H1 (cell line): ENCODE results near the gene EPB41L4A. TPM values are rescaled to one million over a fixed set of nuclear protein-coding genes. Genes with fewer than 3 reads are reported as not detected.

Experiments used
- ASH2L ChIP-seq: fragments of 200-600, 300-600 bp; sonication (generic); IDR thresholded peaks from one replicate; pipeline ENCODE4 v1.7.1; 2017; ENCODE audit warnings: low read length
- ATF3 ChIP-seq: IDR thresholded peaks from 2 replicates; pipeline ENCODE4 v1.6.1; 2011; ENCODE audit warnings: low read depth, mild to moderate bottlenecking, low read length; ENCODE audit not compliant: insufficient read depth
- BCL11A ChIP-seq, 2 experiments: IDR thresholded peaks; one replicate each; pipeline ENCODE4 v1.6.1; 2011; ENCODE audit warnings: low read depth in 2 of 2, low read length in 2 of 2, mild to moderate bottlenecking in 2 of 2
- CHD1 ChIP-seq: IDR thresholded peaks from 2 replicates; pipeline ENCODE4 v1.6.1; 2012; ENCODE audit warnings: low read depth, low read length, improper control_type of control experiment
- CREB1 ChIP-seq: IDR thresholded peaks from 2 replicates; pipeline ENCODE4 v1.6.1; 2012; ENCODE audit warnings: inconsistent platforms
- EGR1 ChIP-seq: IDR thresholded peaks from 2 replicates; pipeline ENCODE4 v1.6.1; 2011; ENCODE audit warnings: low read depth, low read length, borderline replicate concordance
- EP300 ChIP-seq, 2 experiments: IDR thresholded peaks; 1 replicate in 1 of 2; 2 replicates in 1 of 2; pipeline ENCODE4 v1.6.1; 2011 to 2012; ENCODE audit warnings: low read depth in 2 of 2, low read length in 2 of 2, mild to moderate bottlenecking in 2 of 2, borderline replicate concordance in 1 of 2, inconsistent platforms in 1 of 2, moderate library complexity in 1 of 2
- FOSL1 ChIP-seq: IDR thresholded peaks from 2 replicates; pipeline ENCODE4 v1.6.1; 2011; ENCODE audit warnings: mild to moderate bottlenecking, low read depth, low read length, moderate library complexity; ENCODE audit not compliant: insufficient read depth
- GTF2F1 ChIP-seq: IDR thresholded peaks from 2 replicates; pipeline ENCODE4 v1.6.1; 2012; ENCODE audit warnings: low read depth, low read length, improper control_type of control experiment, borderline replicate concordance
- HDAC2 ChIP-seq, 2 experiments: fragments of 300-600 bp in 1 of 2; sonication (generic) in 1 of 2; IDR thresholded peaks; 2 replicates each; pipeline ENCODE4 v1.6.1; 2011 to 2012; ENCODE audit warnings: low read depth in 2 of 2, low read length in 2 of 2, mild to moderate bottlenecking in 2 of 2, moderate library complexity in 2 of 2, borderline replicate concordance in 1 of 2, inconsistent platforms in 1 of 2
- HDAC6 ChIP-seq: IDR thresholded peaks from one replicate; pipeline ENCODE4 v1.7.1; 2012; ENCODE audit warnings: low read depth, mild to moderate bottlenecking, inconsistent platforms, low read length, moderate library complexity
- KDM1A ChIP-seq: fragments of 200-600, 300-600 bp; sonication (generic); IDR thresholded peaks from 2 replicates; pipeline ENCODE4 v1.7.1; 2016; ENCODE audit warnings: mild to moderate bottlenecking, low read length, borderline replicate concordance
- KDM5A ChIP-seq: fragments of 200-600 bp; IDR thresholded peaks from 2 replicates; pipeline ENCODE4 v1.7.1; 2012; ENCODE audit warnings: mild to moderate bottlenecking, low read length, inconsistent platforms, mixed read lengths
- MAX ChIP-seq: IDR thresholded peaks from 2 replicates; pipeline ENCODE4 v1.6.1; 2012; ENCODE audit warnings: inconsistent platforms
- NANOG ChIP-seq: IDR thresholded peaks from 2 replicates; pipeline ENCODE4 v1.6.1; 2011; ENCODE audit warnings: low read length, low read depth, mild to moderate bottlenecking, inconsistent platforms; ENCODE audit not compliant: insufficient read depth, poor library complexity, severe bottlenecking
- NRF1 ChIP-seq: IDR thresholded peaks from 2 replicates; pipeline ENCODE4 v1.6.1; 2011; ENCODE audit warnings: mild to moderate bottlenecking, low read depth, low read length, improper control_type of control experiment
- PHF8 ChIP-seq: fragments of 200-600 bp; sonication (generic); conservative IDR thresholded peaks from 2 replicates; pipeline ENCODE4 v1.7.1; 2012; ENCODE audit warnings: low read depth, mild to moderate bottlenecking, inconsistent platforms, low read length, moderate library complexity
- POLR2A ChIP-seq, 2 experiments: IDR thresholded peaks; 1 replicate in 1 of 2; 2 replicates in 1 of 2; pipeline ENCODE4 v1.6.1; 2011; ENCODE audit warnings: low read depth in 2 of 2, low read length in 2 of 2, mild to moderate bottlenecking in 2 of 2; ENCODE audit errors: control extremely low read depth in 1 of 2
- POU5F1 ChIP-seq: IDR thresholded peaks from 2 replicates; pipeline ENCODE4 v1.6.1; 2011; ENCODE audit warnings: low read depth, mild to moderate bottlenecking, low read length, moderate library complexity
- RAD21 ChIP-seq, 2 experiments: IDR thresholded peaks in 1 of 2; conservative IDR thresholded peaks in 1 of 2; 2 replicates each; pipeline ENCODE4 v1.6.1; 2011; ENCODE audit warnings: low read depth in 2 of 2, low read length in 2 of 2, improper control_type of control experiment in 1 of 2, inconsistent platforms in 1 of 2, mild to moderate bottlenecking in 1 of 2, moderate library complexity in 1 of 2
- SIN3A ChIP-seq, 2 experiments: IDR thresholded peaks in 1 of 2; conservative IDR thresholded peaks in 1 of 2; 2 replicates each; pipeline ENCODE4 v1.6.1; 2011 to 2012; ENCODE audit warnings: low read length in 2 of 2, improper control_type of control experiment in 1 of 2, low read depth in 1 of 2, mild to moderate bottlenecking in 1 of 2
- polyA plus RNA-seq, 7 experiments: library from polyadenylated mRNA; depleted of rRNA in 3 of 7; stranded (reverse) in 5 of 7; unstranded in 2 of 7; fragments of >200 nt in 5 of 7; fragments of 200-250 nt in 2 of 7; gene quantifications; 1 replicate in 5 of 7; 2 replicates in 1 of 7; 4 replicates in 1 of 7; pipeline versions ENCODE4 v1.2.1 to v1.2.3, GENCODE V29; 2011 to 2013; ENCODE audit warnings: missing spikeins in 2 of 7, mixed read lengths in 2 of 7
- total RNA-seq: library from RNA; stranded (reverse); fragmentation: NEBNext Ultra II Directional; extraction: Animal tissue kit (Norgen Biotek cat#: 25700); gene quantifications from 2 replicates; pipeline ENCODE4 v1.2.1, GENCODE V29; 2021

Gene EPB41L4A
- total and polyA plus RNA-seq, 2 of the 8 experiments (the other 6 are each of a cell fraction or from before 2014, with no cell fraction given): 1.6 to 4.6 TPM

GRCh38 chr5:112165897-112166737 lies 253.0 kb downstream of the EPB41L4A start (continued):
- TF ChIP-seq MAX (peak; percentile 92), CREB1 (no peak), ASH2L (no peak), FOSL1 (no peak), PHF8 (no peak), SIN3A (conservative IDR thresholded peaks at IDR 0.05 in 1 of 2, IDR thresholded peaks at IDR 0.05 in 1 of 2; ENCODE audit: low read depth in 1 of 2, low read length in 2 of 2) (peak in 1 of 2 experiments; percentile 26; a peak in 1 of 4 replicates), POU5F1 (0 out of 2 replicates have a peak, but pooled peaks have one; percentile 1), ATF3 (0 out of 2 replicates have a peak, but pooled peaks have one; percentile 27), EP300 (IDR thresholded peaks at IDR 0.05; ENCODE audit: borderline replicate concordance in 1 of 2, low read depth in 2 of 2, low read length in 2 of 2) (peak in 1 of 2 experiments; percentile 29; a peak in 1 of 3 replicates), GTF2F1 (0 out of 2 replicates have a peak, but pooled peaks have one; percentile 16), POLR2A (IDR thresholded peaks at IDR 0.05; ENCODE audit: control extremely low read depth in 1 of 2, low read depth in 2 of 2, low read length in 2 of 2) (peak; percentile 68 to 82), KDM1A (no peak), CHD1 (no peak), EGR1 (no peak), RAD21 (IDR thresholded peaks at IDR 0.05 in 1 of 2, conservative IDR thresholded peaks at IDR 0.05 in 1 of 2; ENCODE audit: low read depth in 2 of 2, low read length in 2 of 2) (no peak), NRF1 (no peak), HDAC2 (IDR thresholded peaks at IDR 0.05; ENCODE audit: borderline replicate concordance in 1 of 2, low read depth in 2 of 2, low read length in 2 of 2) (no peak), BCL11A (IDR thresholded peaks at IDR 0.05; ENCODE audit: low read depth in 2 of 2, low read length in 2 of 2) (no peak), HDAC6 (no peak), NANOG (no peak), KDM5A (no peak)
